Activated CD8-positive, alpha-beta memory T cell treated with anti-CD3 and anti-CD28 coated beads for 1 hour (primary cell): ENCODE results near the gene PTHLH.

Experiments
- DNase-seq, 2 donors: peaks; one replicate each; pipeline ENCODE4 v3.0.0-alpha.2; 2020; ENCODE audit warnings: low read depth in 1 of 2; ENCODE audit errors: extremely low read depth in 1 of 2

The PTHLH gene

GRCh38 chr12:27972721-27973120 is at the start of gene PTHLH:
Gene PTHLH, minus strand, starts transcription at chr12:27972733. Its CDS starts 3,239 bp downstream, at chr12:27969494.
- no peak for DNase-seq

- no peak for DNase-seq
These were observed 49.2 kb upstream of the PTHLH start for GRCh38 chr12:28021704-28022103.

GRCh38 chr12:28017873-28018255 is 45.3 kb upstream of the PTHLH start:
- DNase-seq = no peak

- DNase-seq = no peak
These were observed 44.8 kb upstream of the PTHLH start for GRCh38 chr12:28017126-28017872.

- no peak for DNase-seq
These were observed 42.6 kb upstream of the PTHLH start for GRCh38 chr12:28015165-28015564.

- DNase-seq = no peak
These were observed 41.7 kb upstream of the PTHLH start for GRCh38 chr12:28014196-28014595.

GRCh38 chr12:28012333-28012918 is 39.9 kb upstream of the PTHLH start:
- no peak for DNase-seq

- DNase-seq = no peak
These were observed 37.5 kb upstream of the PTHLH start for GRCh38 chr12:28010036-28010435.

- DNase-seq = no peak
These were observed 27.4 kb upstream of the PTHLH start for GRCh38 chr12:27999970-28000369.

- no peak for DNase-seq
These were observed 27.0 kb upstream of the PTHLH start for GRCh38 chr12:27999521-27999920.

GRCh38 chr12:27998658-27999057 is 26.1 kb upstream of the PTHLH start:
- DNase-seq = no peak

- no peak for DNase-seq
These were observed 25.6 kb upstream of the PTHLH start for GRCh38 chr12:27998170-27998569.

- DNase-seq = no peak
These were observed 24.2 kb upstream of the PTHLH start for GRCh38 chr12:27996761-27997160.

GRCh38 chr12:27995406-27995805 is 22.9 kb upstream of the PTHLH start:
- no peak for DNase-seq

GRCh38 chr12:27988594-27989233 is 16.2 kb upstream of the PTHLH start:
- DNase-seq = no peak

GRCh38 chr12:27987331-27987730 is 14.8 kb upstream of the PTHLH start:
- no peak for DNase-seq

GRCh38 chr12:27984275-27984674 is 11.7 kb upstream of the PTHLH start:
- no peak for DNase-seq

GRCh38 chr12:27982951-27983350 is 10.4 kb upstream of the PTHLH start:
- DNase-seq = no peak

- no peak for DNase-seq
These were observed 9.9 kb upstream of the PTHLH start for GRCh38 chr12:27982385-27982784.

- no peak for DNase-seq
These were observed 9.3 kb upstream of the PTHLH start for GRCh38 chr12:27981874-27982273.

GRCh38 chr12:27979145-27979544 is 6.6 kb upstream of the PTHLH start:
- DNase-seq = no peak
